ENCODE measurements around the gene FBXO44. TPM values are rescaled to one million over a fixed set of nuclear protein-coding genes. Genes with fewer than 3 reads are reported as not detected.

Gene FBXO44
- total RNA-seq, 1 experiment from 2014 or later, result 24.5 TPM

DNA sequence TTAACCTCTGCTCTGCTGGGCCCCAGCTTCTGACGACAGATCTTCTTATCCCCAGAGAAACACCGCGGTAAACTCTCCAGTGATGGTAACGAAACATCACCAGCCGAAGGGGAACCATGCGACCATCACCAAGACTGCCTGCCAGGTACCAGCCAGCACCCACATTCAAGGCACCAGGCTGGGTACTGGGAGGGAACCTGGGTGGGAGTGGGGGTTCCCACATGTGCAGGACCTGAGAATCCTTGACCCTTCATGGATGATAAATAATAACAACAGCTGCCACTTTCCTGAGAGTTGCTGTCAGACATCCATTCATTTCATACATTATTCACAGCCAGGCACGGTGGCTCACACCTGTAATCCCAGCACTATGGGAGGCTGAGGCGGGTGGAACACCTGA, 57.6 kb downstream of the FBXO44 start:
- H3K23me2 ChIP-seq (ENCODE audit: insufficient read length, low read depth, low read length, poor library complexity, severe bottlenecking), result no peaks in the 10 kb centered on the region
- no peak for DNase-seq
- no peaks in the 10 kb centered on the region for H3K27me3 Mint-ChIP-seq (ENCODE audit: low read depth)

More for the DNA sequence above, 57.6 kb downstream of the FBXO44 start:
- no peak overlapping the region for H3K23ac ChIP-seq (ENCODE audit: insufficient read length, low read depth, low read length)
- Mint-ChIP-seq H3K27ac (no peak overlapping the region), H3K36me3 (ENCODE audit: insufficient read depth in 1 of 3, low read depth in 3 of 3) (peaks cover 13 to 42% (median 16%) of the 10 kb centered on the region in 3 experiments), H3K9me3 (no peaks in the 10 kb centered on the region), H3K4me1 (peaks cover 13 to 14% of the 10 kb centered on the region in 2 experiments), H3K4me3 (no peak overlapping the region)
- no CpG with 5 or more reads among the region's 8 CpGs for WGBS (ENCODE audit: extremely low coverage, insufficient read length, low lambda C conversion rate)
- no peak overlapping the region for H2BK15ac ChIP-seq (ENCODE audit: low read depth, low read length)
- TF ChIP-seq, protein P1, sequence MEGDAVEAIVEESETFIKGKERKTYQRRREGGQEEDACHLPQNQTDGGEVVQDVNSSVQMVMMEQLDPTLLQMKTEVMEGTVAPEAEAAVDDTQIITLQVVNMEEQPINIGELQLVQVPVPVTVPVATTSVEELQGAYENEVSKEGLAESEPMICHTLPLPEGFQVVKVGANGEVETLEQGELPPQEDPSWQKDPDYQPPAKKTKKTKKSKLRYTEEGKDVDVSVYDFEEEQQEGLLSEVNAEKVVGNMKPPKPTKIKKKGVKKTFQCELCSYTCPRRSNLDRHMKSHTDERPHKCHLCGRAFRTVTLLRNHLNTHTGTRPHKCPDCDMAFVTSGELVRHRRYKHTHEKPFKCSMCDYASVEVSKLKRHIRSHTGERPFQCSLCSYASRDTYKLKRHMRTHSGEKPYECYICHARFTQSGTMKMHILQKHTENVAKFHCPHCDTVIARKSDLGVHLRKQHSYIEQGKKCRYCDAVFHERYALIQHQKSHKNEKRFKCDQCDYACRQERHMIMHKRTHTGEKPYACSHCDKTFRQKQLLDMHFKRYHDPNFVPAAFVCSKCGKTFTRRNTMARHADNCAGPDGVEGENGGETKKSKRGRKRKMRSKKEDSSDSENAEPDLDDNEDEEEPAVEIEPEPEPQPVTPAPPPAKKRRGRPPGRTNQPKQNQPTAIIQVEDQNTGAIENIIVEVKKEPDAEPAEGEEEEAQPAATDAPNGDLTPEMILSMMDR (conservative IDR thresholded peaks at IDR 0.05), result no peak
- no peaks in the 10 kb centered on the region for H3K9me3 ChIP-seq (ENCODE audit: control insufficient read depth, low read depth, low read length)
- H3K4ac ChIP-seq (ENCODE audit: low read depth, low read length), result no peak overlapping the region
- no peak overlapping the region for H4K91ac ChIP-seq (ENCODE audit: insufficient read length, low read depth, low read length)
- no peaks in the 10 kb centered on the region for H4K20me1 ChIP-seq (ENCODE audit: control insufficient read depth, insufficient read depth, insufficient read length)
- H2BK5ac ChIP-seq (ENCODE audit: insufficient read length, low read length), result no peak overlapping the region
- H2AK5ac ChIP-seq (ENCODE audit: insufficient read length, low read length), result no peak overlapping the region
- H3K18ac ChIP-seq (ENCODE audit: insufficient read length, low read depth, low read length), result no peak overlapping the region
- H3T11ph ChIP-seq (ENCODE audit: low read length), result no peak overlapping the region
- H4K5ac ChIP-seq (ENCODE audit: insufficient read length, low read depth, low read length), result no peak overlapping the region
- no peak overlapping the region for H3K14ac ChIP-seq (ENCODE audit: insufficient read depth, low read length)
- H3K4me1 ChIP-seq (ENCODE audit: insufficient read depth, low read length), result no peaks in the 10 kb centered on the region; the same call in 1 of the 2 replicates
- no peak overlapping the region for H2BK20ac ChIP-seq (ENCODE audit: low read depth, low read length, poor library complexity, severe bottlenecking)
- no peak overlapping the region for H3K4me2 ChIP-seq (ENCODE audit: insufficient read depth, insufficient read length, low read length)
- no peak overlapping the region for H2AFZ ChIP-seq (ENCODE audit: low read length)
- no peaks in the 10 kb centered on the region for H3K79me2 ChIP-seq (ENCODE audit: insufficient read depth, low read length)
- H3K9ac ChIP-seq (ENCODE audit: extremely low read depth, insufficient read length, low read length), result no peak overlapping the region
- H3K27ac ChIP-seq (ENCODE audit: insufficient read length, low read depth, low read length), result no peak overlapping the region
- no peak overlapping the region for H2BK12ac ChIP-seq (ENCODE audit: insufficient read length, low read depth, low read length)
- H3K79me1 ChIP-seq (ENCODE audit: insufficient read depth, low read depth, low read length, poor library complexity, severe bottlenecking), result no peaks in the 10 kb centered on the region
- H2BK120ac ChIP-seq (ENCODE audit: low read depth, low read length, poor library complexity, severe bottlenecking), result no peak overlapping the region
- no peak overlapping the region for H4K8ac ChIP-seq (replicated peaks; ENCODE audit: insufficient read length, low read depth, low read length)
- no peaks in the 10 kb centered on the region for H3K27me3 ChIP-seq (ENCODE audit: insufficient read depth, low read length)
- H3K56ac ChIP-seq (ENCODE audit: insufficient read length, low read depth, low read length), result no peak overlapping the region

Other genes with a start within 250 kb of the FBXO44 start
- gene DISP3, start 175.7 kb upstream of the FBXO44 start, total RNA-seq (2021), result 3.5 and 3.6 TPM in 2 replicates
- 28.9 and 30.6 TPM in 2 replicates for gene FBXO2, start 448 bp upstream of the FBXO44 start, total RNA-seq (2021)
- gene FBXO6, start 9.3 kb downstream of the FBXO44 start, total RNA-seq (2021), result 0.94 and 1.1 TPM in 2 replicates
- gene MAD2L2, start 26.3 kb downstream of the FBXO44 start, total RNA-seq (2021), result 283 and 289 TPM in 2 replicates
- 20.1 and 20.5 TPM in 2 replicates for gene DRAXIN, start 36.8 kb downstream of the FBXO44 start, total RNA-seq (2021)
- 58.8 and 60.9 TPM in 2 replicates for gene AGTRAP, start 81.3 kb downstream of the FBXO44 start, total RNA-seq (2021)
- gene C1orf167, start 107.3 kb downstream of the FBXO44 start, total RNA-seq (2021), result 0.39 TPM in 1 of 2 replicates, not detected in the other
- gene MTHFR, start 151.1 kb downstream of the FBXO44 start, total RNA-seq (2021), result 18.2 and 18.4 TPM in 2 replicates
- gene CLCN6, start 151.3 kb downstream of the FBXO44 start, total RNA-seq (2021), result 20.5 and 20.7 TPM in 2 replicates
- not detected in 2 replicates for gene NPPA, start 192.9 kb downstream of the FBXO44 start, total RNA-seq (2021)
- 0.35 TPM in 1 of 2 replicates, not detected in the other for gene NPPB, start 204.1 kb downstream of the FBXO44 start, total RNA-seq (2021)

Measured in H9 (cell line).